Measurements from ENCODE around the gene GALNT9.

The GALNT9 gene

DNA sequence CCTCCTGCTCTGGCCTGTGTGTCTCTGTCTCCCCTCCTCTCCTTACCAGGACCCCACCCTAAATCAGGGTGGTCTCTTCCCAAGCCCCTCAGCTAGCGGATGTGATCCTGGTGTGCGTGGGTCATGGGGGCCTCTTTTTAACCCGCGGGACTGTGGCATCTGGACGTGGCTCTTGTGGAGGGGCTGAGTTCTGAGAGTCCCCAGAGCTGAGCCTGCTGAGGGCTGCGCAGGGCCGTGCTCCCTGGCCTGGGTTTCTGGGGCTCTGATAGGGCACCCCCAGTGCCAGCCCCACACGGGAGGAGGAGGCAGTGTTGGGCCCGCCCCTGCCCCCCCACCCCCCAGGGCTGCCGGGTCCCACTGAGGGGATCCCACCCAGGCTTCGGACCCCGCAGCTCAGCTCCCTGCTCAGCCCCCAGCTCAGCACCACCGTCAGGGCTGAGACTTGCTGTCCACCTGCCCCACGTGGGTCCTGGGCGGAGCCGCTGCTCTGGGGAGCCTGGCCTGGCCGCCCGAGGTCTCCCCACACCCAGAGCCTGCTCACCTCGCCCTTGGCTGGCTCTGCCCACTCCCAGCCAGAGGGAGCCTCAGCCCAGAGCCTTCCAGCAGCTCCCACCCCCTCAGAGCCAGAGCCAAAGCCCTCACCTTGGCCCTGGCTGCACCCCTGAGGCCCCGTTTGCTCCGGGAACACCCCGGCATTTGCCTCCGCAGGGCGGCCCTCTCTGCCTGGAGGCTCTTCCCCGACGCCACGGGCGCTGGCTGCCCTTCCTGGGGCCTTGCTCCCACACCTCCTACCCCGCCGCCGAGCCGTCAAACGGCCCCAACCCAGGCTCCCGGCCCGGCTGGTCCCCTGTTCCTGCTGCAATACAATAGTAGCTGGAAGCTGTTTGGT is 153.6 kb downstream of the GALNT9 start:
- Mint-ChIP-seq H3K4me3 (no peak overlapping the region), H3K27me3 (peaks cover 58% of the 10 kb centered on the region), H3K27ac (no peak overlapping the region), H3K36me3 (no peaks in the 10 kb centered on the region), H3K9me3 (peaks cover 4% of the 10 kb centered on the region), H3K4me1 (peaks cover 57% of the 10 kb centered on the region)
- CTCF ChIA-PET = no interaction called here
- no peak for DNase-seq

DNA sequence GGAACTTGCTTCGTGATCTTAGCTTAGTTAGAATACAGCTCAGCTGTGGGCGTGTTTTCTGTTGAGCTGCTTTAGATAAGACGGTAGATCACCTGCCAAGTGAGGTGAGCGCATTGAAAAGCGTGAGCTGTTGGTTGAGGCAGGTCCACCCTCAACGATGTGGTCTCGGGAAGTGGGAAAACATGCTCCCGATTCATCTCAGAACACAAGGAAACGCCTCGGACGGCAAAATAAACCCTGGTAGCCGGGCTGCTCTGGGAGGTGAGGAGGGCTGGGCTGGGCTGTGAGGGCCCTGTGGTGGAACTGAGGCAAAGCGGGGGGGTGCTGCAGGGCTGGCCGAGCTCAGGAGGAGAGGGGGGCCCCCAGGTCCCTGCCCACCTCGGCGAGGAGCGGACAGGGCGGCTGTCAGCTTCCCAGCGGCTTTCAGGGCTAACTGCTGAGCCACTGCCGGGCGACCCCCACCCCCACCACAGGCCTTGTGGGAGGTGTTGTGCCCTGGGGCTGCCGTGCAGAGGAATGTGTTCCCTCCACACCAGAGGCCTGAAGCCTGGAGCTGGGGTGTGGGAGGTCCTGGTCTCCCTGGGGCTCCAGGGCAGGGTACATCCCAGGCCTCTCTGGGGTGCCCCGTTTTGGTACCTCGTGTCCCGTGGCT is 154.4 kb downstream of the GALNT9 start:
- no peak overlapping the region for H3K4me3 Mint-ChIP-seq

DNA sequence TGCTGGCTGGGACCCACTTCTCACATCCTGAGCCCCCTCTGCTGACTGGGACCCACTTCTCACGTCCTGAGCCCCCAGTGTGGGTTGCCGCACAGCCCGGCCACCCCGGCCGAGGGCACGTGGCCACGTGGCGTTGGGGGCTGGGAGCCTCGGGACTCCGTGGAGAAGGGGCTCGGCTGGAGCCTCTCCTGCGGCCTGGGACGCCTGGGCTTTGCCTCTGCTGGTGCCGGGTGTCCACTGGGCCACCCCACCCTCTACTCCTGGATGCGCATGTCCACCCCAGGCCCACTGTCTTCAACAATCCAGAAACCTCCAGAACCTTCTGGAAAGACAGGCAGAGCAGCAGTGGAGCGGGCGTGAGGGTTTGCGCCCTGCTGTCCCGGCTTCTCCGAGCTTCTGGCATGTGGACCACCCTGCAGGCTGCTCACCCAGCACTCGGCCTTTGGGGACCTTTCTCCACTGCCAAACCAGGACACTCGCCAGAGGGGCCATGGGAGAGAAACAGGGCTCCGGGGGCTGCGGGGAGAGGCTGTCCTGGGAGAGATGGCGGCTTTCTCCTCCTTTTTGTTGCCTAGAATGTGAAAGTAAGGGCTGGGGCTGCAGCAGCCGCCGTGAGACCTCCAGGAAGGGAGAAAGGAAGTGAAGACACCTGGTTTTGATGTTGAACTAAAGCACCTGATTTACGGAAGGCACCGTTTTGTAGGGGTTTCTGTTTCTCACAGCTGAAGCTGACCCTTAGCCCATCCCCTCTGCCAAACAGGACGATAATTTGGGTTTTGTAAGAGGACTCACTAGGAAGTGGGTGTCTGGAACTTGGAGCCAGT is 155.2 kb downstream of the GALNT9 start:
- Mint-ChIP-seq H3K9me3 (no peaks in the 10 kb centered on the region), H3K4me3 (no peak overlapping the region), H3K27me3 (peaks cover 62% of the 10 kb centered on the region), H3K27ac (peak overlapping the region; percentile 62), H3K4me1 (peaks cover 46% of the 10 kb centered on the region), H3K36me3 (no peaks in the 10 kb centered on the region)
- CTCF ChIA-PET = interaction anchor here (0.9 kb wide), 1 partner anchor 349 kb away, joined by 3 read pairs; no protein-coding TSS in a partner anchor
- no peak for DNase-seq

More for the DNA sequence above, 154.4 kb downstream of the GALNT9 start:
- no peak for DNase-seq
- CTCF ChIA-PET = interaction anchor here (0.9 kb wide), 1 partner anchor 348 kb away, joined by 3 read pairs; no protein-coding TSS in a partner anchor
- Mint-ChIP-seq H3K4me1 (peaks cover 52% of the 10 kb centered on the region), H3K9me3 (peaks cover under 1% of the 10 kb centered on the region), H3K36me3 (no peaks in the 10 kb centered on the region), H3K27ac (peak overlapping the region; percentile 62), H3K27me3 (peaks cover 63% of the 10 kb centered on the region)

DNA sequence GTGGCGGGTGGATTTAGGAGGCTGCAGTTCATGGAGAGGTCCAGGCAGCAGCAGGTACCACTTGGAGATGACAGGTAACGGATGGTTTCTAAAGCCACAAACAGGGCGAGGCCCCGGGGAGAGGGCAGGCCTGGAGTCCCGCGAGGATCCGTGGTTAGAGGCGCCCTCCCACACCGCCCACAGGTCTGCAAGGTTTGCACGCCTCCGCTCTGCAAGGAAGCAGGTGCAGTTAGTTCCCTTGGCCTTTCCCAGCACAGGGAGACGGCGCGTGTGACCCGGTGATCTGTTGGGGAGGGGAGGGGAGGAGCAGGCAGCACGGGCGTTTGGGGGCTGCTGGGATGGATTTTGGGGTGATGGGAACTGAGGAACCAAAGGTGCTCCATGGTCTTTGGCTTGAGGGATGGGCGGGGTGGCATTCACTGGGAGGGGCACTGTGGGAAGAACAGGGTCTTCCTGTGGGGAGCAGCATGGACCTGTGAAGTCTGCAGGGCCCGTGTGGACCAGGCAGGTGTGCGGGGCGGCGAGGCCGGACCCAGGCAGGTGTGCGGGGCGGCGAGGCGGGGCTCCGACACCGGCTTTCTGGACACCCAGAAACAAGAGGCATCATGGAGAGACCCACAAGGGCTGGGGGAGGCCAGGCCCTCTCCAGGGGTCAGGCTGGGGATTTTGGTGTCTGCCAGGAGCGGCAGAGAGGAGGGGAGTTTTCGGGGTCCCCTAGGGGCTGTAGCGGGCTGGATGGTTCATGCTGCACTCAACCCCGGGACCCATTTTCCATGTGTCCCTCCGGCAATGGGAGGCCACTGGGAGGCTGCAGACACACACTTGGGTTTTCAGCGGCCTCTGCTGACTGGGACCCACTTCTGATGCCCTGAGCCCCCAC is 156.0 kb downstream of the GALNT9 start:
- Mint-ChIP-seq H3K9me3 (no peaks in the 10 kb centered on the region), H3K4me1 (peaks cover 38% of the 10 kb centered on the region), H3K27ac (peak overlapping the region; percentile 77), H3K4me3 (peak overlapping the region; percentile 52), H3K27me3 (peaks cover 55% of the 10 kb centered on the region), H3K36me3 (no peaks in the 10 kb centered on the region)
- CTCF ChIA-PET = no interaction called here
- peak; percentile 72 for DNase-seq

DNA sequence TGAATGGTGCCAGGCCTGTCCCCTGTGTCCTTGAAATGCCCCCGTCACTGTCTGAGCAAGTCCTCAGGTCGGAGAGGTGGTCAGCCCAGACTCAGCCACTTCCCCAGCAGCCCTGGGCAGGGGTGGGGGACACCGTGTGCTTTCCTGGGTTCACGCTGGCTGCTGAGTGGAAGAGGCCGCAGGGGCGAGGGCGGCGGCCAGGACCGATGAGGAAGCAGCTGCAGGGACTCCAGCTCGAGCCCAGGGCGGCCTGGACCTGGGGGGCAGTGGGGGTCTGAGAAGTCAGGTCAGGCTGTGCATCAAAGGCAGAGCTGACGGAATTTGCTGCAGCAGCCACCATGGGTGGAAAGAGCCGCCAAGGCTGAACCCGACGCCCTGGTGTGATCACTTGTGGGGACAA is 156.8 kb downstream of the GALNT9 start:
- DNase-seq = no peak
- Mint-ChIP-seq H3K27me3 (peaks cover 61% of the 10 kb centered on the region), H3K36me3 (no peaks in the 10 kb centered on the region), H3K4me3 (no peak overlapping the region), H3K27ac (no peak overlapping the region), H3K4me1 (peaks cover 35% of the 10 kb centered on the region), H3K9me3 (no peaks in the 10 kb centered on the region)
- CTCF ChIA-PET = no interaction called here

DNA sequence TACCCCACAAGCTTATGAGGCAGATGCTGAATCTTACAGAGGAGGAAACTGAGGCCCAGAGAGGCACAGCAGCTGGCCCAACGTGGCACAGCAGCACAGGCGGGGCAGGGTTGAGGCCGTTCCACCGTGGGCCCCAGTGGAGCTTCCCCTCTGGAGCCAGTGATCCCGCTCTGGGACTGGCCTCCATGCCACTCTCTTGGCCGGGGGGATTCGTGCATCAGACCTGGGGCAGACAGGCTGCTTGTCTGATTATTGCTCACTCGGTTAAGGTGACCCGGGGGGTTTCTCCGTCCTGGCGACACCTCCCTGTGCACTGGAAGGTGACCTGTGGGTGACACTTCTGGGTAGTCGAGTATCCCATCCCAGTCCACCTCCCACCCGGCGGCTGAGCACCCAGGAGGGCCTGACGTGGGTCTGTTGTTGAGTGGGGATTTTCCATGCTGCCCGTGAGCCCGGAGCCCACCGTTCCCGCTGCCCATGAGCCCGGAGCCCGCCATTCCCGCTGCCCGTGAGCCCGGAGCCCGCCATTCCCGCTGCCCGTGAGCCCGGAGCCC is 157.3 kb downstream of the GALNT9 start:
- Mint-ChIP-seq H3K9me3 (peaks cover 3% of the 10 kb centered on the region), H3K4me3 (no peak overlapping the region), H3K27me3 (peaks cover 61% of the 10 kb centered on the region), H3K27ac (no peak overlapping the region), H3K36me3 (no peaks in the 10 kb centered on the region), H3K4me1 (peaks cover 35% of the 10 kb centered on the region)
- CTCF ChIA-PET = interaction anchor here (0.9 kb wide), 1 partner anchor 17 kb away, joined by 3 read pairs; no protein-coding TSS in a partner anchor
- no peak for DNase-seq

DNA sequence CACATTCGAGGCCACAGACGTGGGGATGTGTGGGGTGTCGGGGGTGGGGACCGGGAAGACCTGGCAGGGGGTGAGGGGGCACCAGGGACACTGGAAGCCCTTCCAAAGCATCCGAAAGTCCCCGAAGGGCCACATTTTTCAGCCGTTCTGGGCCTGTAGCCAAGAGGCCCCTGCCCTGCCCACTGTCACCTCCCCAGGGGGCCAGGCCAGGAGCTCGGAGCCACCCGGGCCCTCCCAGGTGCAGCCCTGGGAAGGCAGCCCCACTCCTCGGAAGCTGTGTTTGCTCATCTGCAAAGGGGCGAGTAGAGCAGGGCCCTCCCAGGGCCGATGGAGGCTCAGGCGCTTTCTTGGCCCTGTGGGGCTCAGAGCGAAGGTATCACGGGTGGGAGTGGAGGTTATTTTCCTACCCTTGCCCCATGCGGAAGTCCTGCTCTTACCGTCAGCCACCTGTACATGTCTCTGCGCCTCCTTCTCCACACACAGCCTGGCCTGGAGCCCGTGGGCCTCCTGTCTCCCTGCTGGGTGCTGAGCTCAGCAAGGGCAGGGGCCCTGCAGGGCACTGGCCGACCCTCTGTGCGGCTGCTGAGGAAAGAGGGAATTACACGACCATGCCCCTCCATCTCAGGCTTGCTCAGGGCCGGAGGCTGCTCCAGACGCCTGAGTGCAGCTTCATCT is 158.0 kb downstream of the GALNT9 start:
- Mint-ChIP-seq H3K36me3 (no peaks in the 10 kb centered on the region), H3K27me3 (peaks cover 55% of the 10 kb centered on the region), H3K4me1 (peaks cover 30% of the 10 kb centered on the region), H3K9me3 (peaks cover 8% of the 10 kb centered on the region), H3K27ac (no peak overlapping the region), H3K4me3 (no peak overlapping the region)
- CTCF ChIA-PET = interaction anchor here (0.9 kb wide), 1 partner anchor 18 kb away, joined by 3 read pairs; no protein-coding TSS in a partner anchor
- no peak for DNase-seq

DNA sequence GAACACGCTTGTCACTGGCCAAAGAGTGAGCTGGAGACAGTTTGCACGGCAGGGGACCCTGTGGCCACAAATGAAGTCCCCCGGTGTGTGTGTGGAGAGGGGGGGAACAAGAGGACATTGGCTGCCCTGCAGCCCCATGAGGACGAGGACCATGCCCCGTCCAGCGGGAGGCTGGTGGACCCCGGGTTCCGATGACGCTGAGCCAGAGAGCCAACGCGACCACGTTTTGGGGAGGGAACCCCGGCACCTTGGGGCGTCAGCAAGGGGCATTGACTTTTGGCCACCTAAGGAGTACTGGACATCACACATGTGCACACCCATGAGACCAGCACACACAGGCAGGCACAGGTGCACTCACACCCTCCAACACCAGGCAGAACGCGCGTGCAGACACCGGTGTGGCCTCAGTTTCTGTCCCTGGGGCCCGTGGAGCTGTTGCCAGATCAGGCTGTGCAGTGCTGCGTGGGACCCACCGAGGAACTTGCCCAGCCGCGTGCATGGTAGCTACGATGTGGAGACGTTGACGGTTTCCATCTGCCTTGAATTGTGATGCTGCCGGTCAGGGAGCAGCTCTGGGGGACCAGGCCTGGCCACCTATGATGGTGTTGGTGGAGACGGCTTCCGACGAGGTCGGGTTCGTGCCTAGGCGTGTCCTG is 158.6 kb downstream of the GALNT9 start:
- no peak overlapping the region for H3K4me3 Mint-ChIP-seq
- H3K9me3 Mint-ChIP-seq = peaks cover 11% of the 10 kb centered on the region
- CTCF ChIA-PET = no interaction called here
- peaks cover 29% of the 10 kb centered on the region for H3K4me1 Mint-ChIP-seq
- H3K27ac Mint-ChIP-seq = no peak overlapping the region
- no peaks in the 10 kb centered on the region for H3K36me3 Mint-ChIP-seq
- H3K27me3 Mint-ChIP-seq = peaks cover 53% of the 10 kb centered on the region
- no peak for DNase-seq

DNA sequence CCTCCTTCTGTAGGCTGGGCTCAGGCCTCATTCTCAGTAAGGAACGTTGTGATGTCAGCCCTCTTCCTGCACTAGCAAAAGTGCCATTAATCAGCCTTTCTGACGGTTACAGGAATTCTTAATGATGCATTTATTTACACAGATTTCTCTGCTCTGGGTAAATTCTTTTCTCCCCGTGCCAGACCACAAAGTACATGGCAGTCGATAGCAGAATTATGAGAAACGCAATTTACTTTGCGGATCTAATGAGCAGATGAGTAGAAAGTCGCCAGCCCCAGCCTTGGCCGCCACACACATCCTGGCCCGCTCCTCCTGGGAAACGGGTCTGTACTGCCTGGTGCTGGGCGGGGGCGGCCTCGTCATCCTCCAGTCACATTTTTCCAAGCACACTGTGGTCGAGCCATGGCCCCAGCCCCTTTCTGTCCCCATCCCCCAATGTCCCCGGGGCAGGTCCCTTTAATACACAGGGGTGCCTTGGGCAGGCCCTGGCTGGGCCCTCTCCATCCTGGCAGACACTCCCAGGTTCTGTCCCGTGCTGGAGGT is 159.2 kb downstream of the GALNT9 start:
- Mint-ChIP-seq H3K9me3 (peaks cover 11% of the 10 kb centered on the region), H3K27me3 (peaks cover 53% of the 10 kb centered on the region), H3K4me3 (no peak overlapping the region), H3K4me1 (peaks cover 26% of the 10 kb centered on the region), H3K27ac (no peak overlapping the region), H3K36me3 (no peaks in the 10 kb centered on the region)
- CTCF ChIA-PET = no interaction called here
- DNase-seq = no peak

DNA sequence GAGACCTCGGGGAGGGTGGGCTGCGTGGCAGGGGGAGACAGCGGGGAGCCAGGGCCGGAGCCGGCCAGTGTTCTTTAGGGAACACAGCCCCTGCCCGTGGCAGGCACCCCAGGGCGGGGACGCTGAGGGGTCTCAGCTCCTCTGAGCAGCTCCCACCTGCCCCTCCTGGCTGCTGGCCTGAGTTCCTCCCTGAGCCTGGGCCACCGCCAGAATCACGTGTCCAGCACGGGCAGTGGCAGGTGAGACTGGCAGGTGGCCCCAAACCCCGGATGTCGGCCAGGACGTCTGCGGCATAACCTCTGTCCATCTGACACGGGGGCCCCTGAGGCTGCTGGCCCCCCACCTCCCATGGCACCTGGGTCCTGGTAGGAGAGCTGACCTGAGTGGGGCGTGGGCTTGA is 160.0 kb downstream of the GALNT9 start:
- Mint-ChIP-seq H3K9me3 (peaks cover 11% of the 10 kb centered on the region), H3K4me1 (peaks cover 20% of the 10 kb centered on the region), H3K4me3 (no peak overlapping the region), H3K36me3 (no peaks in the 10 kb centered on the region), H3K27me3 (peaks cover 50% of the 10 kb centered on the region), H3K27ac (no peak overlapping the region)
- CTCF ChIA-PET = no interaction called here
- no peak for DNase-seq

DNA sequence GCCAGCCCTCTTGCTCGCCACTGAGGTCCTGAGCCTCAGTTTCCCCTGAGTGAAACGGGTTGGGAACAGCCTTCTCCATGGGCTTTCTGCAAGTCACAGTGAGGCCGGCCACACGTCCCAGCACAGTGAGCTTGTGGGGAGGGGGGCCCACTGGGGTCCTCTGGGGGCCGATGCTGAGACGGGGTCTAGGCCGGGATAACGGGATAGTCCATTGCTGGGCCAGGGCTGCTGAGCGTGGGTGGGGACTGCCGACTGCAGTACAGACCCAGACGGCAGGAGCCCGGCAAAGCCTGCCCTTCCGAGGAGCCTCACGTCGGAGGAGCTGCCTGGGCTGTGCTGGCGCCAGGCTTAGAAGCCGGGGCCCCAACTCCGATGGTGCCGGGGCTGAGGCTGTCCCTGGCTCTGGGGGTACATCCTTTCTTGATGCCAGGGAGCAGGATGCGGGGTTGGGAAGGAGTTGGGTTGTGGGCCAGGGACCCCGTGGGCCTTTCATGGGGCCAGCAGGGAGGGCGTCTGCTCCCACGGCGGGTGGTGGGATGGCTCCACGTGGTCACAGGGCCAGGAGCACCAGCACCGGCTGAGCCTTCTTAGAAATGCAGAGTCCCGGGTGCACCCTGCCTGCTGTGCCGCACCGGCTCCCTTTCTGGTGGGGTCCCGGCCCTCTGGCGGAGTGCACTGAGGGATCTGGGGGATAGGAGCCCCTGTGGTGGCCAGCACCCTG is 160.9 kb downstream of the GALNT9 start:
- peaks cover 11% of the 10 kb centered on the region for H3K9me3 Mint-ChIP-seq
- CTCF ChIA-PET = no interaction called here
- no peak overlapping the region for H3K27ac Mint-ChIP-seq
- no peaks in the 10 kb centered on the region for H3K36me3 Mint-ChIP-seq
- H3K27me3 Mint-ChIP-seq = peaks cover 51% of the 10 kb centered on the region
- H3K4me1 Mint-ChIP-seq = peaks cover 18% of the 10 kb centered on the region
- H3K4me3 Mint-ChIP-seq = no peak overlapping the region
- DNase-seq = no peak
